Activated naive CD4-positive, alpha-beta T cell treated with anti-CD3 and anti-CD28 coated beads for 36 hours (primary cell): ENCODE data around the gene CHRNB1. TPM values are rescaled to one million over a fixed set of nuclear protein-coding genes. Genes with fewer than 3 reads are reported as not detected.

ENCODE experiments used
- CTCF ChIA-PET: fragments of 350-600 bp; sonication (Branson Sonifier 250); formaldehyde crosslinking; loops from one replicate; lab custom pipeline; 2021; ENCODE audit warnings: antibody characterized with exemption; lab: Charles Lee
- DNase-seq: peaks from one replicate; pipeline ENCODE4 v3.0.0-alpha.2; 2020
- H3K27ac Mint-ChIP-seq: one replicate; pipeline ENCODE4 v1.8.0; 2021; ENCODE audit warnings: mild to moderate bottlenecking, mixed read lengths
- H3K27me3 Mint-ChIP-seq: one replicate; pipeline ENCODE4 v1.8.0; 2021; ENCODE audit warnings: low read depth, mixed read lengths
- H3K36me3 Mint-ChIP-seq: one replicate; pipeline ENCODE4 v1.8.0; 2021; ENCODE audit warnings: low read depth, mixed read lengths
- H3K4me1 Mint-ChIP-seq: one replicate; pipeline ENCODE4 v1.8.0; 2021; ENCODE audit warnings: low read depth, mixed read lengths
- H3K4me3 Mint-ChIP-seq: one replicate; pipeline ENCODE4 v1.8.0; 2021; ENCODE audit warnings: mild to moderate bottlenecking, moderate library complexity, mixed read lengths
- H3K9me3 Mint-ChIP-seq: one replicate; pipeline ENCODE4 v1.8.0; 2021; ENCODE audit warnings: mixed read lengths
- intact Hi-C: fragments of 100-400 bp; cut with micrococcal nuclease; formaldehyde crosslinking; loops from one replicate; pipeline ENCODE4 v1.15.1; 2023
- total RNA-seq, 2 experiments: library from RNA; stranded (reverse); gene quantifications; one replicate each; pipeline ENCODE4 v1.2.3, GENCODE V29; 2021

The CHRNB1 gene
- total RNA-seq, 2 experiments from 2014 or later = 5.1 to 5.9 TPM

DNA sequence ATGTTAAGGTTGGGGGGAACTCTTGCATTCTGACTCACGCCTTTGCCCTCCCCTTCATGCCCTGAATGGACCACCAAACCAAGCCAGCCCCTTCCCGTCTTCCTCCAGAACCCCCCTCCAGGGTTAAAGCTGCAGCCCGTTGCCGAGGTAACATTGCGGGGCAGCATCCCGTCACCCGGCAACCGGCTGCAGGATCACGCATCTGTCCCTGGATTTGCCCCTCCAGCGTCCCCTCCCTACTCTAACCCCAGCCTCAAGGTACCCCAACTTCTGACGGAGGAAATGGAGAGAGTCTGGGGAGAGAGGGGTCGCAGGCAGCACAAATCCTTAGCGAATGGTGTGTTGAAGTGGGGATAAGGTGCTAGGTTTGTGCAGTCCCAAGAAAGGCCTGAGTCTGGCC lies 37.8 kb upstream of the CHRNB1 start:
- Mint-ChIP-seq H3K27ac (no peak overlapping the region), H3K9me3 (no peaks in the 10 kb centered on the region), H3K4me1 (peaks cover 19% of the 10 kb centered on the region), H3K27me3 (peaks cover 2% of the 10 kb centered on the region), H3K4me3 (no peak overlapping the region), H3K36me3 (no peaks in the 10 kb centered on the region)
- CTCF ChIA-PET = interaction anchor here (1.1 kb wide), 1 partner anchor 52 kb away, joined by 3 read pairs; the partner anchor contains the start of gene TMEM95
- no peak for DNase-seq
- intact Hi-C loops = no loop called here

- Mint-ChIP-seq H3K27ac (no peak within 1 kb of the TSS), H3K4me3 (peak within 1 kb of the TSS; percentile 43), H3K4me1 (peaks cover 18% of the 10 kb centered on the region), H3K36me3 (no peaks in the 10 kb centered on the region), H3K27me3 (peaks cover 2% of the 10 kb centered on the region), H3K9me3 (no peaks in the 10 kb centered on the region)
- no peak for DNase-seq
- CTCF ChIA-PET = no interaction called here
- intact Hi-C loops = no loop called here
These were observed 37.2 kb upstream of the CHRNB1 start, which contains the start of gene NLGN2 for GRCh38 chr17:7407485-7408251. NLGN2 (plus strand) TSS chr17:7407845; CDS start chr17:7408256, 411 bp downstream.

GRCh38 chr17:7408252-7408727 lies 36.6 kb upstream of the CHRNB1 start:
- intact Hi-C loops = no loop called here
- CTCF ChIA-PET = no interaction called here

DNA sequence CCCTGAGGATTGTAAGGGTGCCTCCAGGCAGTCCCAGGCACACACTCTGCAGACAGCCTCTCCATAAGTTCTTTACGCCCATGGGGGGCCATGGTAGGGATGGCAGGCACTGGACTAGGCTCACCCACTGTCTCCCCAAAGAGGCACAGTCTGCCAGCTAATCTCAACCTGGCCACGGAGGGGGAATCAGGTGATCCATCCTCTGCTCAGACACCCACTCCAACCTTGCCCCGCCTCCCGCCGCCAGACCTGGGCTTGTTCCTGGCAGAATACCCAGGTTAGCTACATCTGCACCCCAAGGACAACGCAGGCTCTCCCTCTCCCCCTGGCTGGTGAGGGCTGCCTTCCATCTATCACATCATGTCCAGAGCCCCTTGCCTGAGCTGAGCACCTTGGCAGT lies 36.0 kb upstream of the CHRNB1 start:
- H3K4me3 Mint-ChIP-seq = peak overlapping the region; percentile 13
- DNase-seq = no peak
- no peaks in the 10 kb centered on the region for H3K36me3 Mint-ChIP-seq
- intact Hi-C loops = no loop called here
- no peak overlapping the region for H3K27ac Mint-ChIP-seq
- H3K4me1 Mint-ChIP-seq = peaks cover 13% of the 10 kb centered on the region
- H3K9me3 Mint-ChIP-seq = no peaks in the 10 kb centered on the region
- peaks cover 2% of the 10 kb centered on the region for H3K27me3 Mint-ChIP-seq
- CTCF ChIA-PET = interaction anchor here (0.6 kb wide), 1 partner anchor 28 kb away, joined by 3 read pairs; no protein-coding TSS in a partner anchor

More at GRCh38 chr17:7408252-7408727, 36.6 kb upstream of the CHRNB1 start:
- peak; percentile 41 for DNase-seq
- H3K27me3 Mint-ChIP-seq = peaks cover 2% of the 10 kb centered on the region
- no peaks in the 10 kb centered on the region for H3K36me3 Mint-ChIP-seq
- peaks cover 13% of the 10 kb centered on the region for H3K4me1 Mint-ChIP-seq
- no peak overlapping the region for H3K27ac Mint-ChIP-seq
- H3K9me3 Mint-ChIP-seq = no peaks in the 10 kb centered on the region
- H3K4me3 Mint-ChIP-seq = no peak overlapping the region

GRCh38 chr17:7409716-7410115 lies 35.1 kb upstream of the CHRNB1 start:
- Mint-ChIP-seq H3K36me3 (no peaks in the 10 kb centered on the region), H3K9me3 (no peaks in the 10 kb centered on the region), H3K27me3 (peaks cover 2% of the 10 kb centered on the region), H3K4me1 (peaks cover 13% of the 10 kb centered on the region), H3K27ac (no peak overlapping the region), H3K4me3 (no peak overlapping the region)
- intact Hi-C loops = no loop called here
- CTCF ChIA-PET = interaction anchor here (0.6 kb wide), 1 partner anchor 27 kb away, joined by 3 read pairs; no protein-coding TSS in a partner anchor
- no peak for DNase-seq

DNA sequence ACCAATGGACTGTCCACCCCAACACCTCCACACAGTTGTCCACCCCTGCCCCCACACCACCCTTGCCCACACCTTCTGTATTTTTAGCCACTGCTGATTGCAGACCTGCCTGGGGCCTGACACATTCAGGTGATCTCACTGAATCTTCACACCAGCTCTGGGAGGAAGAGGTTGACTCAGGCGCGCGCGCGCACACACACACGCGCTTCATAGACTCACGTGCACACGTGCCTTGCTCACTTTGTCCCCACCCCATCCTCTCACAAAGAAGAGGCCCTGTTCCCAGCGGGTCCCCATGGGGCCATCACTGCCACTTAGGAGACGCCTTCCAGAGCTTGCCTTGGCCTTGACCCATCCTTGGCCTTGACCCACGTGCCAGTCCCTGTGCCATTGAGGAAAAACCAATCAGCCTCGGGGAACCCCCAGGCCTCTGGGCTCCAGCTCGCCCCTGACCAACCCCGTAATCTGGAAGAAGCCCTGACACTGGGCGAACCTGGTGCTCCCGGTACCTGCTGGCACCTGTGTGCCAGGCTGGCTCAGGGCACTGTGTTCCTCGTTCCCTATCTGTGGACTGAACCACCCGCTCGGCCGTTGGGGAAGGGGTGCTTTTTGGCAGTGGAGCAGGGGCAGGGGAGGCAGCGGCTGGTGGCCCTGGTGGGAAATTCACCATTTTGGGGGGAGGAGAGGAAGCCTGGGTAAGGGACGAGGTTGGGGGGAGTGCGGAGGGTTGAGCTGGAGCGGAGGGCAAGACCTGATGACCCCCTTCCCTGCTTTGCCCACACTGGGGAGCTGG lies 34.0 kb upstream of the CHRNB1 start:
- H3K27ac Mint-ChIP-seq = no peak overlapping the region
- H3K27me3 Mint-ChIP-seq = peaks cover 2% of the 10 kb centered on the region
- CTCF ChIA-PET = no interaction called here

DNA sequence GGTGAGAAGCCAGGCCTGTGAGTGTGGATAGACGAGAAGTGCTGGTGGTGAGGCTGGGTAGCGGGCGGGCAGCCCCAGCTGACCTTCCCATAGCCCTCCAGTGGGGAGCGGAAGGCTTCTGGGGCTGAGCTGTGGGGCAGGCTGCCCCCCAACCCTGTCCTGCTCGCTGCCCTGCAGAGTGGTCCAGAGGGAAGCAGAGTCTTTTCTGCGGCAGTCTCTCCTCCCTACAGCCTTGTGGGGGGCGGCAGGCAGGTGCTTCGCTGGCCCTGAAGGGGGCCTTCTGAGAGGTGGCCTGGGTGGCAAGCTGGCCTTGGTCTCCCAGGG lies 33.5 kb upstream of the CHRNB1 start:
- Mint-ChIP-seq H3K4me3 (no peak overlapping the region), H3K27ac (no peak overlapping the region), H3K9me3 (no peaks in the 10 kb centered on the region), H3K36me3 (no peaks in the 10 kb centered on the region), H3K27me3 (no peaks in the 10 kb centered on the region), H3K4me1 (peaks cover 5% of the 10 kb centered on the region)
- CTCF ChIA-PET = no interaction called here
- intact Hi-C loops = no loop called here
- no peak for DNase-seq

More for the DNA sequence above, 34.0 kb upstream of the CHRNB1 start:
- DNase-seq = no peak
- no peaks in the 10 kb centered on the region for H3K36me3 Mint-ChIP-seq
- no peak overlapping the region for H3K4me3 Mint-ChIP-seq
- intact Hi-C loops = no loop called here
- H3K9me3 Mint-ChIP-seq = no peaks in the 10 kb centered on the region
- peaks cover 9% of the 10 kb centered on the region for H3K4me1 Mint-ChIP-seq

DNA sequence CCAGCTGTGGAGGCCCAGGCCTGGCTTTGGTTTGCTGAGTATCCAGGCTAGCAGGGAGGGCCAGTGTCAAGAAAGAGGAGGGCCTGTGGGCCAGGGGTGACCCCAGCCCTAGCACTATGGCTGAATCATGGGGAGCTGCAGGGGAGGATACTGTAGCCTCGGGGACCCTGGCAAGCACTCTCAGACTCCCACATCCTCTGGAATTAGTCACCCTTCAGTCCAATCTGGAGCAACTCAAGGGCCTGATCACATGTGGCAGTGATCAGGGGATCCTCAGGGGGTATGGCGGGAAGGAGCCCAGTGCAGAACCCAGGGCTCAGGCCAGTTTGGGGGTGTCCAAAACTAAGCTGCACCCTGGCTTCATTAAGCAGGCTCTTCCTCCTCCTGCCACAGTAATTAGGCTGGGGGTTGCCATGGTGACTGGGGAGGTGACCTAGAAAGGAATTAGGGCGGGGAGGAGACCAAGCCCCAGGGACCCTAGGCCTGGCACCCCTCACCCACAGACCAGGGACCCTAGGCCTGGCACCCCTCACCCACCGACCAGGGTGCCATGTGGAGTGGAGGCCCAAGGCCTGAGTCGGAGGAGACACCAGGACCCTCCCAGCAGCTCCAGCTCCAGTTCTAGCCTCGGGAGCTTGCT lies 31.4 kb upstream of the CHRNB1 start:
- no peak for DNase-seq
- Mint-ChIP-seq H3K9me3 (no peaks in the 10 kb centered on the region), H3K27ac (no peak overlapping the region), H3K27me3 (no peaks in the 10 kb centered on the region), H3K4me1 (no peaks in the 10 kb centered on the region), H3K4me3 (no peak overlapping the region), H3K36me3 (no peaks in the 10 kb centered on the region)
- intact Hi-C loops = no loop called here
- CTCF ChIA-PET = interaction anchor here (1.4 kb wide), 1 partner anchor 23 kb away, joined by 4 read pairs; no protein-coding TSS in a partner anchor

- Mint-ChIP-seq H3K27ac (no peak overlapping the region), H3K9me3 (no peaks in the 10 kb centered on the region), H3K27me3 (no peaks in the 10 kb centered on the region), H3K4me1 (no peaks in the 10 kb centered on the region), H3K36me3 (no peaks in the 10 kb centered on the region), H3K4me3 (no peak overlapping the region)
- CTCF ChIA-PET = no interaction called here
- intact Hi-C loops = no loop called here
- DNase-seq = no peak
These were observed 30.0 kb upstream of the CHRNB1 start for GRCh38 chr17:7414837-7415236.

GRCh38 chr17:7415784-7416183 lies 29.1 kb upstream of the CHRNB1 start:
- CTCF ChIA-PET = no interaction called here

DNA sequence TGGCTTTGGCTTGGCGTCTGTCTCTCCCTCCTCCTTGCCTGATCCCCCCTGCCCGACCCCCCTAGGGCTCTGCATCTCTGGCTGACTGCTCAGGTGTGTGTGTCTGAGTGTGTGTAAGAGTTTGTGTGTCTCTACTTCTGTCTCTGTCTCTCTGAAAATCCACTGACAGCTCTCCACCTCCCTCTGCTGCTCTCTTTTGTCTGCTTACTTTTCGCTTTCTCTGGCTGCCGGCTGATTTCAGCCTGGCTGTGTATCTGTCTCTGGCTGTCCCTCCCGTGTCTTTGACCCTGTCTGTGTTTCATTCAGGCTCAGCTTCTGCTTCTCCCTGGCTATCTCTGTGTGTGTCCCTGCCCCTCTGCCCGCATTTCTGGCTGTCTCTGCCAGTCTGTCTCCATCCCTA lies 28.5 kb upstream of the CHRNB1 start:
- CTCF ChIA-PET = no interaction called here

More at GRCh38 chr17:7415784-7416183, 29.1 kb upstream of the CHRNB1 start:
- H3K27me3 Mint-ChIP-seq = no peaks in the 10 kb centered on the region
- intact Hi-C loops = no loop called here
- no peaks in the 10 kb centered on the region for H3K4me1 Mint-ChIP-seq
- H3K36me3 Mint-ChIP-seq = no peaks in the 10 kb centered on the region
- no peaks in the 10 kb centered on the region for H3K9me3 Mint-ChIP-seq
- H3K27ac Mint-ChIP-seq = no peak overlapping the region
- DNase-seq = no peak
- H3K4me3 Mint-ChIP-seq = no peak overlapping the region

GRCh38 chr17:7417056-7417655 lies 27.7 kb upstream of the CHRNB1 start:
- CTCF ChIA-PET = no interaction called here
- Mint-ChIP-seq H3K27ac (no peak overlapping the region), H3K9me3 (no peaks in the 10 kb centered on the region), H3K4me3 (no peak overlapping the region), H3K27me3 (no peaks in the 10 kb centered on the region), H3K36me3 (no peaks in the 10 kb centered on the region), H3K4me1 (no peaks in the 10 kb centered on the region)
- intact Hi-C loops = no loop called here
- DNase-seq = no peak

More for the DNA sequence above, 28.5 kb upstream of the CHRNB1 start:
- Mint-ChIP-seq H3K36me3 (no peaks in the 10 kb centered on the region), H3K4me3 (no peak overlapping the region), H3K9me3 (no peaks in the 10 kb centered on the region), H3K27ac (no peak overlapping the region), H3K27me3 (no peaks in the 10 kb centered on the region), H3K4me1 (no peaks in the 10 kb centered on the region)
- intact Hi-C loops = no loop called here
- no peak for DNase-seq
